Tibial nerve (tissue), 4 donors: ENCODE results near the gene BAIAP2L1. TPM values are rescaled to one million over a fixed set of nuclear protein-coding genes. Genes with fewer than 3 reads are reported as not detected.
"Not testable (repeated sequence)": the region's sequence is repeated elsewhere in the genome, so short reads cannot be mapped to it uniquely, and the experiment has no call there.

Experiments
- DNase-seq, 2 donors: peaks; one replicate each; pipeline ENCODE4 v3.0.0-alpha.2; 2019; ENCODE audit warnings: low spot score in 2 of 2
- H3K27ac ChIP-seq, 4 donors: fragments of 200-600 bp; sonication (generic) in 3 of 4; one replicate each; pipeline ENCODE4 v1.5.1; 2017 to 2019; ENCODE audit warnings: mild to moderate bottlenecking in 1 of 4
- H3K27me3 ChIP-seq, 2 donors: fragments of 200-600 bp; sonication (generic) in 1 of 2; one replicate each; pipeline versions ENCODE4 v1.5.1 to v1.6.0; 2017 to 2019
- H3K36me3 ChIP-seq, 3 donors: fragments of 200-600 bp; sonication (generic); one replicate each; pipeline ENCODE4 v1.5.1; 2018 to 2019
- H3K4me1 ChIP-seq, 4 donors: fragments of 200-600 bp; sonication (generic) in 3 of 4; one replicate each; pipeline ENCODE4 v1.5.1; 2017 to 2019
- H3K4me3 ChIP-seq, 4 donors: fragments of 200-600 bp; sonication (generic) in 3 of 4; one replicate each; pipeline ENCODE4 v1.5.1; 2017 to 2019; ENCODE audit warnings: mild to moderate bottlenecking in 1 of 4, moderate library complexity in 1 of 4
- H3K9me3 ChIP-seq, 4 donors: fragments of 200-600 bp; sonication (generic) in 3 of 4; one replicate each; pipeline ENCODE4 v1.5.1; 2017 to 2019
- EP300 ChIP-seq, 2 donors: sonication (generic); formaldehyde crosslinking; IDR thresholded peaks; one replicate each; pipeline ENCODE4 v1.6.1; 2017; ENCODE audit warnings: antibody characterized with exemption in 2 of 2, mild to moderate bottlenecking in 1 of 2
- POLR2A ChIP-seq, 2 donors: fragments of 450-650 bp; IDR thresholded peaks; one replicate each; pipeline ENCODE4 v1.6.1; 2017; ENCODE audit warnings: antibody characterized with exemption in 2 of 2, mild to moderate bottlenecking in 2 of 2, moderate library complexity in 2 of 2
- WGBS, 2 donors: methylation state at CpG; one replicate each; pipeline ENCODE4 v1.1.5; 2018; 5-methylcytosine and 5-hydroxymethylcytosine counted together
- total RNA-seq, 4 donors: library from RNA; depleted of rRNA; stranded (reverse); fragments of >200 nt; gene quantifications; one replicate each; pipeline ENCODE4 v1.1.0, GENCODE V29; 2016
- TF ChIP-seq, protein P1 (sequence below), 5 experiments: fragments of 200-600 bp in 3 of 5; fragments of 450-650 bp in 2 of 5; sonication (generic) in 3 of 5; IDR thresholded peaks; one replicate each; pipeline ENCODE4 v1.5.1; 2016 to 2019; ENCODE audit warnings: antibody characterized with exemption in 5 of 5, mild to moderate bottlenecking in 3 of 5, moderate library complexity in 2 of 5

BAIAP2L1 gene
- total RNA-seq, 4 donors from 2014 or later = 0.42 to 2.7 (median 1.7) TPM

- Histone ChIP-seq H3K9me3 (no peaks in the 10 kb centered on the region), H3K27me3 (no peaks in the 10 kb centered on the region), H3K4me3 (no peak overlapping the region), H3K36me3 (no peaks in the 10 kb centered on the region), H3K4me1 (no peaks in the 10 kb centered on the region), H3K27ac (no peak overlapping the region)
- no peak for DNase-seq
- TF ChIP-seq POLR2A (IDR thresholded peaks at IDR 0.05) (no peak), EP300 (IDR thresholded peaks at IDR 0.05) (no peak)
- TF ChIP-seq, protein P1, sequence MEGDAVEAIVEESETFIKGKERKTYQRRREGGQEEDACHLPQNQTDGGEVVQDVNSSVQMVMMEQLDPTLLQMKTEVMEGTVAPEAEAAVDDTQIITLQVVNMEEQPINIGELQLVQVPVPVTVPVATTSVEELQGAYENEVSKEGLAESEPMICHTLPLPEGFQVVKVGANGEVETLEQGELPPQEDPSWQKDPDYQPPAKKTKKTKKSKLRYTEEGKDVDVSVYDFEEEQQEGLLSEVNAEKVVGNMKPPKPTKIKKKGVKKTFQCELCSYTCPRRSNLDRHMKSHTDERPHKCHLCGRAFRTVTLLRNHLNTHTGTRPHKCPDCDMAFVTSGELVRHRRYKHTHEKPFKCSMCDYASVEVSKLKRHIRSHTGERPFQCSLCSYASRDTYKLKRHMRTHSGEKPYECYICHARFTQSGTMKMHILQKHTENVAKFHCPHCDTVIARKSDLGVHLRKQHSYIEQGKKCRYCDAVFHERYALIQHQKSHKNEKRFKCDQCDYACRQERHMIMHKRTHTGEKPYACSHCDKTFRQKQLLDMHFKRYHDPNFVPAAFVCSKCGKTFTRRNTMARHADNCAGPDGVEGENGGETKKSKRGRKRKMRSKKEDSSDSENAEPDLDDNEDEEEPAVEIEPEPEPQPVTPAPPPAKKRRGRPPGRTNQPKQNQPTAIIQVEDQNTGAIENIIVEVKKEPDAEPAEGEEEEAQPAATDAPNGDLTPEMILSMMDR (IDR thresholded peaks at IDR 0.05) = no peak
- WGBS, 2 donors = 86 to 89% methylated on average over 13 of the region's 13 CpGs
Observed at GRCh38 chr7:98429799-98430198, 28.9 kb upstream of the BAIAP2L1 start.

GRCh38 chr7:98423043-98423442 lies 22.2 kb upstream of the BAIAP2L1 start:
- DNase-seq = no peak
- H3K36me3 ChIP-seq = no peaks in the 10 kb centered on the region
- no peaks in the 10 kb centered on the region for H3K4me1 ChIP-seq
- H3K9me3 ChIP-seq = peaks cover 0 to 6% (median 0%) of the 10 kb centered on the region in 4 donors
- WGBS, 2 donors = 67 to 78% methylated on average over 2 of the region's 2 CpGs
- no peaks in the 10 kb centered on the region for H3K27me3 ChIP-seq
- H3K4me3 ChIP-seq = no peak overlapping the region
- TF ChIP-seq, protein P1 (IDR thresholded peaks at IDR 0.05) = no peak
- TF ChIP-seq POLR2A (IDR thresholded peaks at IDR 0.05) = no peak
- no peak for TF ChIP-seq EP300 (IDR thresholded peaks at IDR 0.05)
- H3K27ac ChIP-seq = no peak overlapping the region

DNA sequence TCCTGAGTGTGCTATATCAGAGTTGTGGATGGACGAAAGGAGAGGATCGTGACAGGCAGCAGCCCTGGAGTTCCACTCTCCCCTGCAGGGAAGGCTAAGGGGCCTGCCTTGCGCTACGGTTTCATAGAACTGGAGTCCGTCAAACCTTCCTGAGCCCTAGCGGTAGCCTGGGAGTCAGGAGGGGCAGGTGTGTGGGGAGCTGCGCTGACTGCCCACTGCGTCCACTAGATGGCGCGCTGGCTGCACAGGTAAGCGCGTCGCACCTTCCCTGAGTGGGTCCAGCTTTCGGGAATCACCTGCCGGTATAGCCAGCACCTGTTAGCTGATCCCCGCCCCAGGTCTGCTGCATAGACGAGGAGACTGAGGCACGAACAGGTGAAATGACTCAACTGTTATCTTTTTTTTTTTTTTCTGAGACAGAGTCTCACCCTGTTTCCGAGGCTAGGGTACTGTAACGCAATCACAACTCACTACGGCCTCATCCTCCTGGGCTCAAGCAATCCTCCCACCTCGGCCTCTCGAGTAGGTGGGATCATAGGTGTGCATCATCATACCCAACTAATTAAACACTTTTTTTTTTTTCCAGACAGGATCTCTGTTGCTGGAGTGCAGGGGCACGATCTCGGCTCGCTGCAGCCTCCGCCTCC lies 20.2 kb upstream of the BAIAP2L1 start:
- Histone ChIP-seq H3K9me3 (peaks cover 0 to 6% (median 0%) of the 10 kb centered on the region in 4 donors), H3K27me3 (no peaks in the 10 kb centered on the region), H3K27ac (no peak overlapping the region), H3K4me1 (no peaks in the 10 kb centered on the region), H3K36me3 (no peaks in the 10 kb centered on the region), H3K4me3 (no peak overlapping the region)
- no peak for TF ChIP-seq POLR2A (IDR thresholded peaks at IDR 0.05)
- TF ChIP-seq, protein P1 (IDR thresholded peaks at IDR 0.05) = peak in 4 of 5 experiments; percentile 24 to 53 (median 34)
- WGBS, 2 donors = 34 to 43% methylated on average over 19 to 25 of the region's 27 CpGs
- no peak for DNase-seq

GRCh38 chr7:98419988-98420387 lies 19.1 kb upstream of the BAIAP2L1 start:
- H3K27me3 ChIP-seq, H3K4me1 ChIP-seq, H3K36me3 ChIP-seq, DNase-seq, H3K9me3 ChIP-seq, H3K4me3 ChIP-seq, H3K27ac ChIP-seq: not testable (repeated sequence)
- 91 to 96% methylated on average over 3 of the region's 3 CpGs for whole genome bisulfite sequencing, 2 donors

- H3K36me3 ChIP-seq, H3K27me3 ChIP-seq, H3K9me3 ChIP-seq, H3K27ac ChIP-seq, DNase-seq, H3K4me3 ChIP-seq, H3K4me1 ChIP-seq: not testable (repeated sequence)
- WGBS, 2 donors = 94 to 95% methylated on average over 5 of the region's 5 CpGs
Observed at GRCh38 chr7:98419316-98419691, 18.4 kb upstream of the BAIAP2L1 start.

DNA sequence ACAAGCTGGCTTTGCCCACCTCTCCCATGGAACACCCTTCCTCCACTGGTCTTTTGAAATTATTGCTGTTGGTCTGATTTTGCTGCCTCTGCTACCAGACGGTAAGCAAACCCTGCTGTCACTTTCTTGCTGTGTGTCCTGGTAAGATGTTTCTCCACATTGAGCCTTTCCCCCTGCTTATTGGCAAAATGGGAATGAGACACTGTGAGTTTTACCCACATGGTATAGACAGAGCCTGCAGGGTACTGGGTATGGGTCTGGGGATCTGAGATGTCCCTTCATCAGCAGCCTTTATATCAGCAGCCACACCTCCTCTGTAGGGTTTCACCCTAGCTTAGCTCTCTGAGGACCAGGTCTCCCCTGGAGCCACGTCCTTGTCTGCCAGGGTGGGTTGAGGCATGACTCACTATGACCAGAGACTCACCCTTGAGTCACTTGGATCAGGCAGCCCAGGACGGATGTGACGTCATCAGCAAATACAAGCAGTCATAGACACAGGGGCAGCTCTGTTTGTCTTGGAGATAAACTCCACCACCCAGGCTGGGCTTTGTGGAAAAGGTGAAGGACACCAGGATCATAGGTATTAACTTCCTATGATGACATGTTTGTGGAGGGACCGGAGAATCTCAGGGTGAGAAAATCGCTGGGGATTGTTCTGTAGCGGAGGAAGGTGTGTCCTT lies 17.9 kb upstream of the BAIAP2L1 start:
- Histone ChIP-seq H3K36me3 (no peaks in the 10 kb centered on the region), H3K4me1 (no peaks in the 10 kb centered on the region), H3K9me3 (peaks cover 0 to 2% (median 0%) of the 10 kb centered on the region in 4 donors), H3K27me3 (no peaks in the 10 kb centered on the region), H3K27ac (no peak overlapping the region), H3K4me3 (no peak overlapping the region)
- TF ChIP-seq POLR2A (IDR thresholded peaks at IDR 0.05) (no peak), EP300 (IDR thresholded peaks at IDR 0.05) (no peak)
- TF ChIP-seq, protein P1 (IDR thresholded peaks at IDR 0.05) = no peak
- WGBS, 2 donors = 64 to 66% methylated on average over 7 of the region's 7 CpGs
- DNase-seq = no peak
